Measurements from ENCODE around the gene DVL1. TPM values are rescaled to one million over a fixed set of nuclear protein-coding genes. Genes with fewer than 3 reads are reported as not detected.

DVL1 gene
- total RNA-seq, 6 experiments from 2014 or later = 73.8 to 96.6 (median 74.5) TPM

GRCh38 chr1:1286313-1287261, 62.6 kb downstream of the DVL1 start:
- no peak for TF ChIP-seq CTCF (IDR thresholded peaks at IDR 0.05)
- peaks cover 15% of the 10 kb centered on the region for H3K4me1 Mint-ChIP-seq (ENCODE audit: low read depth)

GRCh38 chr1:1285611-1286311, 63.5 kb downstream of the DVL1 start:
- H3K4me3 Mint-ChIP-seq = no peak overlapping the region
- no peak for DNase-seq
- peaks cover 4% of the 10 kb centered on the region; the same call in 1 of the 2 replicates for H3K27me3 Mint-ChIP-seq (ENCODE audit: insufficient read depth)
- no peak for TF ChIP-seq CTCF (IDR thresholded peaks at IDR 0.05)
- peaks cover 15% of the 10 kb centered on the region for H3K4me1 Mint-ChIP-seq (ENCODE audit: low read depth)
- no peak overlapping the region for H3K27ac Mint-ChIP-seq
- no peaks in the 10 kb centered on the region for H3K9me3 Mint-ChIP-seq
- no peaks in the 10 kb centered on the region for H3K36me3 Mint-ChIP-seq (ENCODE audit: low read depth)

More at GRCh38 chr1:1286313-1287261, 62.6 kb downstream of the DVL1 start:
- peaks cover 5% of the 10 kb centered on the region; the same call in 1 of the 2 replicates for H3K27me3 Mint-ChIP-seq (ENCODE audit: insufficient read depth)
- H3K9me3 Mint-ChIP-seq = no peaks in the 10 kb centered on the region
- H3K27ac Mint-ChIP-seq = no peak overlapping the region
- H3K4me3 Mint-ChIP-seq = no peak overlapping the region
- H3K36me3 Mint-ChIP-seq (ENCODE audit: low read depth) = no peaks in the 10 kb centered on the region
- DNase-seq = no peak

Small RNA genes within 50 kb of the gene (microRNA-seq; reads per million reads assigned to microRNA genes)
- gene MIR6726 (20.1 reads per million, percentile 26 among the genes with 10 or more reads in this experiment), gene MIR6727 (4.6 reads per million), gene MIR6808 (2.3 reads per million)

Other genes starting within 250 kb of the DVL1 start
- 10 to 100 TPM in 1 of 6 experiments, 1 to 10 TPM in 5; 8.7 to 10.3 (median 9.6) TPM for gene C1orf159, start 233.3 kb downstream of the DVL1 start, total RNA-seq (2021; fragmentation: NEBNext Ultra II Directional; extraction: Animal tissue kit (Norgen Biotek cat#: 25700))
- gene TTLL10, start 175.5 kb downstream of the DVL1 start, total RNA-seq (2021; fragmentation: NEBNext Ultra II Directional; extraction: Animal tissue kit (Norgen Biotek cat#: 25700)) = not detected
- not detected for gene TNFRSF18, start 142.8 kb downstream of the DVL1 start, total RNA-seq (2021; fragmentation: NEBNext Ultra II Directional; extraction: Animal tissue kit (Norgen Biotek cat#: 25700))
- under 1 TPM in 1 of 6 experiments, not detected in 5; 0.17 TPM for gene TNFRSF4, start 135.3 kb downstream of the DVL1 start, total RNA-seq (2021; fragmentation: NEBNext Ultra II Directional; extraction: Animal tissue kit (Norgen Biotek cat#: 25700))
- gene SDF4, start 117.4 kb downstream of the DVL1 start, total RNA-seq (2021; fragmentation: NEBNext Ultra II Directional; extraction: Animal tissue kit (Norgen Biotek cat#: 25700)) = 100 to 1,000 TPM; 182 to 231 (median 196) TPM
- gene B3GALT6, start 117.2 kb downstream of the DVL1 start, total RNA-seq (2021; fragmentation: NEBNext Ultra II Directional; extraction: Animal tissue kit (Norgen Biotek cat#: 25700)) = 10 to 100 TPM; 24.5 to 35.7 (median 25.8) TPM
- gene C1QTNF12, start 102.7 kb downstream of the DVL1 start, total RNA-seq (2021; fragmentation: NEBNext Ultra II Directional; extraction: Animal tissue kit (Norgen Biotek cat#: 25700)) = 1 to 10 TPM in 3 of 6 experiments, under 1 TPM in 3; 0.31 to 1.7 (median 1.1) TPM
- 10 to 100 TPM; 56.2 to 67.9 (median 61.1) TPM for gene UBE2J2, start 75.6 kb downstream of the DVL1 start, total RNA-seq (2021; fragmentation: NEBNext Ultra II Directional; extraction: Animal tissue kit (Norgen Biotek cat#: 25700))
- gene SCNN1D, start 69.0 kb downstream of the DVL1 start, total RNA-seq (2021; fragmentation: NEBNext Ultra II Directional; extraction: Animal tissue kit (Norgen Biotek cat#: 25700)) = 1 to 10 TPM; 1.4 to 3.0 (median 2.0) TPM
- gene ACAP3, start 41.5 kb downstream of the DVL1 start, total RNA-seq (2021; fragmentation: NEBNext Ultra II Directional; extraction: Animal tissue kit (Norgen Biotek cat#: 25700)) = 10 to 100 TPM; 39.4 to 50.8 (median 42.6) TPM
- 10 to 100 TPM; 23.5 to 28.7 (median 25.6) TPM for gene PUSL1, start 40.8 kb downstream of the DVL1 start, total RNA-seq (2021; fragmentation: NEBNext Ultra II Directional; extraction: Animal tissue kit (Norgen Biotek cat#: 25700))
- 10 to 100 TPM; 65.6 to 78.3 (median 69.8) TPM for gene INTS11, start 24.8 kb downstream of the DVL1 start, total RNA-seq (2021; fragmentation: NEBNext Ultra II Directional; extraction: Animal tissue kit (Norgen Biotek cat#: 25700))
- gene CPTP, start 24.6 kb downstream of the DVL1 start, total RNA-seq (2021; fragmentation: NEBNext Ultra II Directional; extraction: Animal tissue kit (Norgen Biotek cat#: 25700)) = 10 to 100 TPM; 24.6 to 31.5 (median 26.6) TPM
- gene TAS1R3, start 18.1 kb downstream of the DVL1 start, total RNA-seq (2021; fragmentation: NEBNext Ultra II Directional; extraction: Animal tissue kit (Norgen Biotek cat#: 25700)) = under 1 TPM; 0.07 to 0.20 (median 0.13) TPM
- gene MXRA8, start 9.1 kb upstream of the DVL1 start, total RNA-seq (2021; fragmentation: NEBNext Ultra II Directional; extraction: Animal tissue kit (Norgen Biotek cat#: 25700)) = 100 to 1,000 TPM; 438 to 570 (median 524) TPM
- 100 to 1,000 TPM; 178 to 206 (median 196) TPM for gene AURKAIP1, start 25.8 kb upstream of the DVL1 start, total RNA-seq (2021; fragmentation: NEBNext Ultra II Directional; extraction: Animal tissue kit (Norgen Biotek cat#: 25700))
- gene CCNL2, start 49.9 kb upstream of the DVL1 start, total RNA-seq (2021; fragmentation: NEBNext Ultra II Directional; extraction: Animal tissue kit (Norgen Biotek cat#: 25700)) = 100 to 1,000 TPM in 5 of 6 experiments, 10 to 100 TPM in 1; 96.2 to 115 (median 104) TPM
- 100 to 1,000 TPM; 131 to 154 (median 141) TPM for gene MRPL20, start 57.9 kb upstream of the DVL1 start, total RNA-seq (2021; fragmentation: NEBNext Ultra II Directional; extraction: Animal tissue kit (Norgen Biotek cat#: 25700))
- under 1 TPM in 2 of 6 experiments, not detected in 4; 0.14 TPM for gene ANKRD65, start 71.9 kb upstream of the DVL1 start, total RNA-seq (2021; fragmentation: NEBNext Ultra II Directional; extraction: Animal tissue kit (Norgen Biotek cat#: 25700))
- gene VWA1, start 86.3 kb upstream of the DVL1 start, total RNA-seq (2021; fragmentation: NEBNext Ultra II Directional; extraction: Animal tissue kit (Norgen Biotek cat#: 25700)) = under 1 TPM in 5 of 6 experiments, not detected in 1; 0.12 to 0.33 (median 0.24) TPM
- gene ATAD3C, start 100.3 kb upstream of the DVL1 start, total RNA-seq (2021; fragmentation: NEBNext Ultra II Directional; extraction: Animal tissue kit (Norgen Biotek cat#: 25700)) = under 1 TPM in 1 of 6 experiments, not detected in 5; 0.09 TPM
- gene ATAD3B, start 122.3 kb upstream of the DVL1 start, total RNA-seq (2021; fragmentation: NEBNext Ultra II Directional; extraction: Animal tissue kit (Norgen Biotek cat#: 25700)) = 10 to 100 TPM; 21.0 to 24.8 (median 23.0) TPM
- 10 to 100 TPM; 48.7 to 61.5 (median 54.0) TPM for gene ATAD3A, start 162.7 kb upstream of the DVL1 start, total RNA-seq (2021; fragmentation: NEBNext Ultra II Directional; extraction: Animal tissue kit (Norgen Biotek cat#: 25700))
- gene TMEM240, start 191.2 kb upstream of the DVL1 start, total RNA-seq (2021; fragmentation: NEBNext Ultra II Directional; extraction: Animal tissue kit (Norgen Biotek cat#: 25700)) = 1 to 10 TPM; 2.8 to 5.1 (median 4.1) TPM
- gene SSU72, start 225.4 kb upstream of the DVL1 start, total RNA-seq (2021; fragmentation: NEBNext Ultra II Directional; extraction: Animal tissue kit (Norgen Biotek cat#: 25700)) = 100 to 1,000 TPM; 132 to 156 (median 137) TPM